GM12801 (cell line): ENCODE data around the gene CABLES2.

ENCODE experiments used
- CTCF ChIP-seq: IDR thresholded peaks from one replicate; pipeline ENCODE4 v1.5.1; 2011; ENCODE audit warnings: control low read depth; ENCODE audit not compliant: insufficient read length; ENCODE audit errors: extremely low read depth

The CABLES2 gene

GRCh38 chr20:62427172-62428001 is 20.3 kb upstream of the CABLES2 start, which contains the start of gene RBBP8NL:
RBBP8NL (minus strand) TSS chr20:62427539; CDS start chr20:62419647, 7,892 bp downstream.
- no peak for TF ChIP-seq CTCF

DNA sequence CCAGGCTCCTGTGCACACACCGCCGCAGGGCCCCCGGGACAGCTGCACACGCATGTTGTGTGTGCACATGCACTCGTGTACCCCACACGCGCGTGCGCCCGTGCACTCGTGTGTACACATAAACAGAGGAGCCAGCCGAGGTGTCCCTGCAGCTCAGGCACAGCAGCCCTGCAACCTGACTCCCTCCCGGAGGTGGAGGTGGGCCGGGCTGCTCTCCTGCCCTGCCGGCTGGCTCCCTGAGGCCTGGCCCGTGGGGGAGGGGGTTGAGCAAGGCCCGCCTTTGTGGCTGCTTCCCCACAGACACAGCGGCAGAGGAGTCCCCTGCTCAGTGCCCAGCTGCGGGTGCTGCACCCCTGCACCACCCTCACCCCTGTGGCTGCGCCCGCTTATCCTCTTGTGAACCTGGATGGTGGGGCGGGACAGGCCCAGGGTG is 19.6 kb upstream of the CABLES2 start:
- TF ChIP-seq CTCF, result no peak

- no peak for TF ChIP-seq CTCF
Measured at GRCh38 chr20:62425281-62426058, 18.4 kb upstream of the CABLES2 start.

- no peak for TF ChIP-seq CTCF
Measured at GRCh38 chr20:62424249-62425107, 17.4 kb upstream of the CABLES2 start.

GRCh38 chr20:62423326-62423706 is 16.2 kb upstream of the CABLES2 start:
- TF ChIP-seq CTCF, result no peak

DNA sequence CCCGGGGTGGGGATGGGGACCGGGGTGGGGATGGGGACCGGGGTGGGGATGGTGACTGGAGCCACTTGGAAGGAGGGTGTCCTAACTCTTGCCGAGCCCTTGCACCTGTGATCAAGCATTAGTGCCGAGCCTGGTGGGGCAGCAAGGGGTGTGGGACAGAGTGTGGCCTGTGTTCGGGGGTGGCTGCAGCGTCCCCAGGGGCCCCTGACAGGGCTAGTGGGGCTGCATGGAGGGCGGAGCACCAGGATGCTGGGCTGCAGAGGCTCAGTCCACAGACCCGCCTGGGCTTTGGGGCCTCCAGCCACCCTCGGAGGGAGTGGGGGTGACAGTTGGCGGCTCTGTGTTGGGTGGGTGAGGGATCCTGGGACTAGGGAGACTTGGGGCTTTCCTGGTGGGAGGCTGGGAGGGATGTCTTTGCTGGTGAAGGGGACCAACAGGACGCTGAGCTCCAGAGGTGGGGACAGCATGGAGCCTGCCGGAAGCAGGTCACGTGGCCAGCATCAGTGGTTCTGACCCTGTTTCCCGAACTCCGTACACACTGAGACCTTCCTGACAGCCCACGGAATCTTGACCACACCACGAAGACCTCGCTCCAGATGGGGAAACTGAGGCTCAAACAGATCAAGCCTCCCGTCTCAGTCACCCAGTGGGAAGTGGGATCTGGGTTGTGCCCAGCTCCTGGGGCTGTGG is 15.7 kb upstream of the CABLES2 start:
- TF ChIP-seq CTCF, result no peak

DNA sequence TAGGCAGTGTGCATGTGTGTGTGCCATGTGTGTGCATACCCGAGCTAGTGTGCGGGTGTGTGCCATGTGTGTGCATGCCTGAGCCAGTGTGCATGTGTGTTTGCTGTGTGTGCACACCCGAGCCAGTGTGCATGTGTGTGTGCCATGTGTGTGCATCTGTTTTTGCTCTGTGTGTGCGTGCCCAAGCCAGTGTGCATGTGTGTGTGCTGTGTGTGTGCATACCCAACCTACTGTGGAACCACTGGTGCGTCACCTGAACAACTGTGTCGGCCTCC is 14.6 kb upstream of the CABLES2 start:
- no peak for TF ChIP-seq CTCF
